Upper lobe of left lung (tissue), 4 donors: Measurements from ENCODE around the gene JAKMIP2.
"Not testable (repeated sequence)": the region's sequence is repeated elsewhere in the genome, so short reads cannot be mapped to it uniquely, and the experiment has no call there.

Experiments
- CTCF ChIP-seq, 6 experiments: fragments of 450-650 bp in 4 of 6; fragments of 200-600 bp in 2 of 6; sonication (generic) in 2 of 6; IDR thresholded peaks; one replicate each; pipeline ENCODE4 v1.5.1; 2016 to 2019; ENCODE audit warnings: antibody characterized with exemption in 6 of 6
- POLR2AphosphoS5 ChIP-seq, 2 donors: sonication (generic); formaldehyde crosslinking; IDR thresholded peaks; one replicate each; pipeline ENCODE4 v1.5.1; 2017; ENCODE audit warnings: antibody characterized with exemption in 2 of 2

DNA sequence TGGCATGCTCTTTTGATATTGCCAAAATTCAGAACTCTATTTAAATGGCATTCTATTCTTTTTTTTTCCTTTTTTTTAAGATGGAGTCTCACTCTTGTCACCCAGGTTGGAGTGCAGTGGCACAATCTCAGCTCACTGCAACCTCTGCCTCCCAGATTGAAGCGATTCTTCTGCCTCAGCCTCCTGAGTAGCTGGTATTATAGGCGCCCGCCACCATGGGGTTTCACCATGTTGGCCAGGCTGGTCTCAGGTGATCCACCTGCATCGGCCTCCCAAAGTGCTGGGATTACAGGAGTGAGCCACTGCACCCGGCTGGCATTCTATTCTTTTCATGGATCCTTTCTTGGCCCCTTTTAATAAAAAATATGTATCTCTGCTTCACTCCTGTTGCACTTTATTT, 44.5 kb upstream of the JAKMIP2 start:
- not testable (repeated sequence) for TF ChIP-seq POLR2AphosphoS5, CTCF (IDR thresholded peaks at IDR 0.05)
